A549 (cell line): Measurements from ENCODE around the gene KCNIP4. TPM values are rescaled to one million over a fixed set of nuclear protein-coding genes. Genes with fewer than 3 reads are reported as not detected.

Experiments
- ATAC-seq, 2 experiments: fragments of 200-7000 bp in 1 of 2; fragments of >200 bp in 1 of 2; cut with Nextera tagmentation in 1 of 2; cut with Tn5 transposase in 1 of 2; 3 replicates each; pipeline versions ENCODE4 v1.8.0 to v1.9.1; 2018 to 2020; ENCODE audit warnings: mild to moderate bottlenecking in 1 of 2, moderate library complexity in 1 of 2
- CTCF ChIA-PET: fragments of 300-600 bp; sonication (Branson Sonifier 250); formaldehyde crosslinking; extraction: SDS; loops from one replicate; lab custom pipeline; 2021; ENCODE audit warnings: antibody characterized with exemption, inconsistent platforms; lab: Yijun Ruan, JAX
- POLR2A ChIA-PET: fragments of 350-600 bp; formaldehyde crosslinking; extraction: SDS; loops from one replicate; lab custom pipeline; 2021; ENCODE audit warnings: antibody characterized with exemption, inconsistent platforms; lab: Yijun Ruan, JAX
- DNase-seq, 2 experiments: peaks; one replicate each; pipeline versions ENCODE4 v3.0.0 to v3.0.0-alpha.2; 2011 to 2016; ENCODE audit warnings: low read depth in 1 of 2, low spot score in 1 of 2
- FAIRE-seq: peaks from 2 replicates; lab custom pipeline; 2011; peaks lifted over from hg19 to GRCh38; lab: Jason Lieb, UNC
- H3K27ac ChIP-seq, 2 experiments: fragments of >200 bp; sonication (Bioruptor Twin); formaldehyde crosslinking; 3 replicates each; pipeline ENCODE4 v1.5.1; 2016 to 2017
- H3K4me1 ChIP-seq: fragments of >200 bp; sonication (Bioruptor Twin); formaldehyde crosslinking; 3 replicates; pipeline ENCODE4 v1.6.1; 2016
- H3K4me2 ChIP-seq: fragments of >200 bp; sonication (Bioruptor Twin); formaldehyde crosslinking; 3 replicates; pipeline ENCODE4 v1.6.1; 2016
- H3K4me3 ChIP-seq: fragments of >200 bp; sonication (Bioruptor Twin); formaldehyde crosslinking; 3 replicates; pipeline ENCODE4 v1.5.1; 2016
- H3K9me3 ChIP-seq: fragments of >200 bp; sonication (Bioruptor Twin); formaldehyde crosslinking; 3 replicates; pipeline ENCODE4 v1.6.1; 2016
- BCL3 ChIP-seq: fragments of >200 bp; sonication (Bioruptor Twin); formaldehyde crosslinking; IDR thresholded peaks from 3 replicates; pipeline ENCODE4 v1.6.1; 2016
- CEBPB ChIP-seq, 2 experiments: fragments of >200 bp in 1 of 2; sonication (Bioruptor Twin) in 1 of 2; formaldehyde crosslinking in 1 of 2; IDR thresholded peaks; 2 replicates each; pipeline ENCODE4 v1.6.1; 2012 to 2016
- ELK1 ChIP-seq: fragments of 150-350 bp; IDR thresholded peaks from 2 replicates; pipeline ENCODE4 v1.6.1; 2014; ENCODE audit warnings: low read depth, mild to moderate bottlenecking, low read length
- EP300 ChIP-seq, 2 experiments: fragments of >200 bp; sonication (Bioruptor Twin); formaldehyde crosslinking; IDR thresholded peaks; 2 replicates in 1 of 2; 3 replicates in 1 of 2; pipeline ENCODE4 v1.6.1; 2016 to 2017
- HES2 ChIP-seq: fragments of >200 bp; sonication (Bioruptor Twin); formaldehyde crosslinking; IDR thresholded peaks from 2 replicates; pipeline ENCODE4 v1.6.1; 2016
- HOXA7 ChIP-seq: fragments of 250-450 bp; sonication (Bioruptor Pico); IDR thresholded peaks from 2 replicates; pipeline ENCODE4 v1.5.0; 2020; ENCODE audit warnings: mild to moderate bottlenecking, moderate library complexity
- HOXB13 ChIP-seq: fragments of 250-450 bp; sonication (Bioruptor Pico); IDR thresholded peaks from 2 replicates; pipeline ENCODE4 v1.5.0; 2020; ENCODE audit warnings: low read depth, mild to moderate bottlenecking, moderate library complexity
- KDM5A ChIP-seq: fragments of 200-600 bp; sonication (generic); IDR thresholded peaks from 2 replicates; pipeline ENCODE4 v1.6.1; 2016; ENCODE audit warnings: antibody characterized with exemption, mild to moderate bottlenecking
- MAZ ChIP-seq: fragments of 150-350 bp; IDR thresholded peaks from 2 replicates; pipeline ENCODE4 v1.6.1; 2014; ENCODE audit warnings: antibody characterized with exemption, low read depth, low read length, borderline replicate concordance
- NFE2L2 ChIP-seq: fragments of 150-350 bp; conservative IDR thresholded peaks from 2 replicates; pipeline ENCODE4 v1.6.1; 2014; ENCODE audit warnings: low read length
- NR3C1 ChIP-seq: fragments of >200 bp; sonication (Bioruptor Twin); formaldehyde crosslinking; IDR thresholded peaks from 3 replicates; pipeline ENCODE4 v1.6.1; 2017
- PBX3 ChIP-seq: IDR thresholded peaks from 2 replicates; pipeline ENCODE4 v1.6.1; 2012
- PHF8 ChIP-seq: fragments of 200-600 bp; sonication (generic); IDR thresholded peaks from 2 replicates; pipeline ENCODE4 v1.6.1; 2016; ENCODE audit warnings: low read depth, mild to moderate bottlenecking, antibody characterized with exemption, moderate library complexity, borderline replicate concordance
- POLR2A ChIP-seq: IDR thresholded peaks from 2 replicates; pipeline ENCODE4 v1.6.1; 2012; ENCODE audit warnings: mild to moderate bottlenecking, low read length
- RARB ChIP-seq: fragments of 250-450 bp; sonication (Bioruptor Pico); IDR thresholded peaks from 2 replicates; pipeline ENCODE4 v1.8.0; 2021; ENCODE audit warnings: mild to moderate bottlenecking, moderate library complexity
- RCOR1 ChIP-seq: fragments of 150-350 bp; IDR thresholded peaks from 2 replicates; pipeline ENCODE4 v1.6.1; 2014; ENCODE audit warnings: antibody characterized with exemption, low read length, low read depth
- REST ChIP-seq: fragments of 200-600 bp; sonication (generic); IDR thresholded peaks from 2 replicates; pipeline ENCODE4 v1.6.1; 2016; ENCODE audit warnings: antibody characterized with exemption, mild to moderate bottlenecking, moderate library complexity
- RNF2 ChIP-seq: fragments of 200-600 bp; sonication (generic); IDR thresholded peaks from 2 replicates; pipeline ENCODE4 v1.6.1; 2016; ENCODE audit warnings: low read depth, mild to moderate bottlenecking, antibody characterized with exemption, moderate library complexity, borderline replicate concordance
- SREBF2 ChIP-seq: fragments of 450-650 bp; IDR thresholded peaks from 2 replicates; pipeline ENCODE4 v1.6.1; 2014; ENCODE audit warnings: mild to moderate bottlenecking, moderate library complexity
- ZNF302 ChIP-seq: fragments of 250-450 bp; sonication (Bioruptor Pico); IDR thresholded peaks from 2 replicates; pipeline ENCODE4 v1.9.0; 2021; ENCODE audit warnings: inconsistent platforms, mild to moderate bottlenecking, moderate library complexity
- whole genome bisulfite sequencing: methylation state at CpG from one replicate; pipeline ENCODE4 v1.1.6; 2017; ENCODE audit errors: missing lambda C conversion rate; 5-methylcytosine and 5-hydroxymethylcytosine counted together
- polyA plus RNA-seq, 4 experiments: library from polyadenylated mRNA; depleted of rRNA in 3 of 4; stranded (reverse); fragments of >200 nt; fragmentation: RNase III in 1 of 4; extraction: RNeasy Plus Mini Kit Qiagen cat#74134 plus additional on column Dnase treatment in 1 of 4; gene quantifications; 2 replicates in 3 of 4; 3 replicates in 1 of 4; pipeline ENCODE4 v1.2.3, GENCODE V29; 2011 to 2017

Gene KCNIP4
- polyA plus RNA-seq, 2 of the 4 experiments (the other 2 are of a cell fraction) = not detected

GRCh38 chr4:21695141-21695540 lies 253.4 kb downstream of the KCNIP4 start:
- Histone ChIP-seq H3K4me3 (no peak overlapping the region), H3K9me3 (no peaks in the 10 kb centered on the region), H3K27ac (no peak overlapping the region), H3K4me2 (no peak overlapping the region), H3K4me1 (no peaks in the 10 kb centered on the region)
- DNase-seq (no peak), FAIRE-seq (no peak), ATAC-seq (no peak)
- ChIA-PET POLR2A (no interaction called here), CTCF (interaction anchor here (1.2 kb wide), 1 partner anchor 13 kb away, joined by 3 read pairs; no protein-coding TSS in a partner anchor)
- no peak for TF ChIP-seq REST
- no peak for TF ChIP-seq KDM5A
- no peak for TF ChIP-seq NFE2L2
- no peak for TF ChIP-seq EP300 (IDR thresholded peaks at IDR 0.05)
- TF ChIP-seq PBX3 = no peak
- TF ChIP-seq HOXA7 (CRISPR knock-in tag) = no peak
- TF ChIP-seq NR3C1 = no peak
- no peak for TF ChIP-seq ELK1
- no peak for TF ChIP-seq RNF2
- TF ChIP-seq POLR2A = no peak
- no peak for TF ChIP-seq PHF8
- TF ChIP-seq RARB (CRISPR knock-in tag) = no peak
- WGBS = 5% methylated on average over 4 of the region's 4 CpGs

GRCh38 chr4:21692241-21692640 lies 256.3 kb downstream of the KCNIP4 start:
- WGBS = 0% methylated on average over 1 of the region's 1 CpG
- ChIA-PET POLR2A (no interaction called here), CTCF (no interaction called here)
- FAIRE-seq = no peak
- Histone ChIP-seq H3K27ac (no peak overlapping the region), H3K4me3 (no peak overlapping the region), H3K4me2 (no peak overlapping the region), H3K4me1 (no peaks in the 10 kb centered on the region), H3K9me3 (no peaks in the 10 kb centered on the region)
- no peak for TF ChIP-seq MAZ
- no peak for ATAC-seq
- no peak for DNase-seq

GRCh38 chr4:21688596-21689265 lies 259.8 kb downstream of the KCNIP4 start:
- DNase-seq (no peak), ATAC-seq (no peak), FAIRE-seq (no peak)
- Histone ChIP-seq H3K9me3 (no peaks in the 10 kb centered on the region), H3K27ac (no peak overlapping the region), H3K4me1 (no peaks in the 10 kb centered on the region), H3K4me3 (no peak overlapping the region), H3K4me2 (no peak overlapping the region)
- TF ChIP-seq SREBF2 = no peak
- no peak for TF ChIP-seq ZNF302 (CRISPR knock-in tag)
- TF ChIP-seq BCL3 = no peak
- no peak for TF ChIP-seq HES2
- TF ChIP-seq HOXB13 (CRISPR knock-in tag) = no peak
- no peak for TF ChIP-seq RCOR1
- TF ChIP-seq CEBPB (IDR thresholded peaks at IDR 0.05) = no peak
- CTCF ChIA-PET = no interaction called here
- POLR2A ChIA-PET = no interaction called here
- WGBS = 4% methylated on average over 3 of the region's 3 CpGs
